Vagina (tissue), 2 donors: Measurements from ENCODE around the gene C15orf39. TPM values are rescaled to one million over a fixed set of nuclear protein-coding genes. Genes with fewer than 3 reads are reported as not detected.
"Not testable (repeated sequence)": the region's sequence is repeated elsewhere in the genome, so short reads cannot be mapped to it uniquely, and the experiment has no call there.

Experiments used
- DNase-seq, 2 donors: peaks; one replicate each; pipeline ENCODE4 v3.0.0-alpha.2; 2017; ENCODE audit errors: extremely low spot score in 2 of 2
- H3K27ac ChIP-seq: fragments of 200-600 bp; sonication (generic); one replicate; pipeline ENCODE4 v1.5.1; 2019
- H3K27me3 ChIP-seq: fragments of 200-600 bp; sonication (generic); one replicate; pipeline ENCODE4 v1.5.1; 2019
- H3K36me3 ChIP-seq, 2 donors: fragments of 200-600 bp; sonication (generic); one replicate each; pipeline ENCODE4 v1.5.1; 2017 to 2019
- H3K4me1 ChIP-seq: fragments of 200-600 bp; sonication (generic); one replicate; pipeline ENCODE4 v1.5.1; 2019
- H3K4me3 ChIP-seq, 2 donors: fragments of 200-600 bp; sonication (generic); 1 replicate in 1 of 2; 2 replicates in 1 of 2; pipeline ENCODE4 v1.5.1; 2016 to 2019
- H3K9me3 ChIP-seq: fragments of 200-600 bp; sonication (generic); one replicate; pipeline ENCODE4 v1.5.1; 2019
- CTCF ChIP-seq, 3 experiments: fragments of 450-650 bp in 2 of 3; fragments of 200-600 bp in 1 of 3; sonication (generic) in 1 of 3; IDR thresholded peaks; one replicate each; pipeline ENCODE4 v1.5.1; 2017 to 2019; ENCODE audit warnings: antibody characterized with exemption in 3 of 3, mild to moderate bottlenecking in 2 of 3, moderate library complexity in 2 of 3
- POLR2A ChIP-seq, 2 donors: fragments of 450-650 bp; IDR thresholded peaks; one replicate each; pipeline ENCODE4 v1.6.1; 2017; ENCODE audit warnings: antibody characterized with exemption in 2 of 2, mild to moderate bottlenecking in 2 of 2, moderate library complexity in 2 of 2
- POLR2AphosphoS5 ChIP-seq, 2 donors: sonication (generic); formaldehyde crosslinking; IDR thresholded peaks; one replicate each; pipeline ENCODE4 v1.9.0; 2017; ENCODE audit warnings: antibody characterized with exemption in 2 of 2, mild to moderate bottlenecking in 2 of 2, low read depth in 1 of 2; ENCODE audit not compliant: insufficient read depth in 1 of 2
- intact Hi-C: fragments of 100-400 bp; cut with DNase I; formaldehyde crosslinking; loops from one replicate; pipeline ENCODE4 v1.15.1; 2023
- total RNA-seq: library from RNA; depleted of rRNA; stranded (reverse); fragments of >200 nt; gene quantifications from one replicate; pipeline ENCODE4 v1.2.3, GENCODE V29; 2016

Gene C15orf39
- total RNA-seq, 1 donor from 2014 or later = 20.9 TPM

DNA sequence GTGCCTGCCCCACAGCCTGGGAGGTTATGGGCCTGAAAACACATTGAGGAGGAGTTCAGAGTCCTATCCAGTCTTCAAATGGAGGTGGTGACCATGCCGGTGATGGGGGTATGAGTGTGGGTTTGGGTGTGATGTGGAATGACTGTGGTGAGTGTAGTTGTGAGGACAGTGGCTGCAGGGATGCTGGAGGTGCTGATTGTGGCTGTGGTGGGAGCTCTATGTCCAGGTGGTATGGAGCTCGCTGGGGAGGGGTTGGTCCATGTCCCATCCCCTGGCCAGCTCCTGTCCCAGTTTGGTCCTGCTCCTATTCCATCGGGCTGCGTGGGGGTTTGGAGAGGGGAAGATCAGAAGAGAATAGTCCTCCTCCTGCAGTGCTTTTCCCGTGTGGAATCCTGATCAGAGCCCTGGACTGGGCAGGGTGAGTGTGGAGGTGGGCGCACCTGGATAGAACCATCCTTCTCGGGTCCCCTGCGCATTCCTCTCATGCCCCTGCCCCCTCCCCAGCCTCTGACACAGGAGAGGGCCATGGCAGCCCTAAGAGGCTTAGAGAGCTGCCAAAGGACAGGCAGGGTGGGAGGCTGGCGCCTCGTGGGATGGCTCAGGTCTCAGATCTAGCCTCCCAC is 33.5 kb downstream of the C15orf39 start:
- Histone ChIP-seq H3K9me3 (no peaks in the 10 kb centered on the region), H3K4me1 (no peaks in the 10 kb centered on the region), H3K36me3 (no peaks in the 10 kb centered on the region), H3K27me3 (no peaks in the 10 kb centered on the region), H3K4me3 (no peak overlapping the region), H3K27ac (no peak overlapping the region)
- no peak for DNase-seq
- TF ChIP-seq POLR2AphosphoS5 (IDR thresholded peaks at IDR 0.05; ENCODE audit: insufficient read depth in 1 of 2, low read depth in 1 of 2) = no peak
- no peak for TF ChIP-seq CTCF (IDR thresholded peaks at IDR 0.05)
- no peak for TF ChIP-seq POLR2A (IDR thresholded peaks at IDR 0.05)
- intact Hi-C loops = loop anchor here (10.0 kb wide), 1 partner anchor 90 kb away; no protein-coding TSS in a partner anchor

DNA sequence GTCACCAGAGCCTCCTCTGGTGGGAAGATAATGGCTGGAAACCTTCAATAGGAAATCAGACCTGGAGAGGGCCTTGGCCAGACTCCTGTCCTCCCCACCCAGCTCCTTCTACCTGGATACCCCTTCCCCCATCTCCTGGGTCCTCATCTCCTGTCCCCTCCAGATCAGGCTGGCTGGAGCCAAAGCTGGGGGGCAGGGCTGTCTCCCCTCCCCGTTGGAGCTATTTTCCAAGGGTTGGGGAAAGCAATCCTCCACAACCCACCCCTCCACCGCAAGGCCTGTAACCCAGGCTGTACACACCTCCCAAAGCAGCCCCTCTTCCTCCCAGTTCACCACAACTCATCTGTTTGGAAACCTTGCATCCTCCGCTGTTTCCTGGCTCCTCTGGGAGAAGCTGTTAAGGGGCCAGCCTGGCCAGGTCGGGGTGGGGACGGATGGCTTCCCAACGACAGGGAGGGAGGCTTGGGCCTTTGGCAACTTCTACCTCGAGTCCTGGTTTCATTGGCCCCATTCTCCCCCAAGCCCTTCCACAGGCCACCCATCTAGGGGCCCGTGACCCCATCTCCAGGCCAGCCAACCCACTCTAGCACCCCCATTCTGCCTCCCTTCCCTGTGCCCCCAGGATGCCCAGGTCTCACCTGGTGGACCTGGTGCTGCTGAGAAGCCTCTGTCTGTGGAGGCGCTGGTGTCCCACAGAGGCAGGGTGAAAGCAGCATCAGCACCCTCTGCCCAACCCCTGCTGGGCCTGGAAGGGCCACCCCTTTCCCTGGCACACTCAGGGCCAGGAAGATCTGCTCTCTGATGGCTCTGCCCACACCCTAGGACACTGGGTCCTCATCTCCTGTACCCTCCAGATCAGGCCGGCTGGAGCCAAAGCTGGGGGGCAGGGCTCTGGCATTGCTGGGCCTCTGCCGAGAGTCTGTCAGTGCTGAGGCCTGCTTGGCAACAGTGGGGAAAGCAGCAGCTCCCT is 34.4 kb downstream of the C15orf39 start:
- Histone ChIP-seq H3K27ac (no peak overlapping the region), H3K36me3 (no peaks in the 10 kb centered on the region), H3K27me3 (no peaks in the 10 kb centered on the region), H3K9me3 (no peaks in the 10 kb centered on the region), H3K4me1 (no peaks in the 10 kb centered on the region), H3K4me3 (no peak overlapping the region)
- intact Hi-C loops = loop anchor here (10.0 kb wide), 1 partner anchor 89 kb away; no protein-coding TSS in a partner anchor
- TF ChIP-seq POLR2A (IDR thresholded peaks at IDR 0.05) (no peak), CTCF (IDR thresholded peaks at IDR 0.05) (no peak), POLR2AphosphoS5 (IDR thresholded peaks at IDR 0.05; ENCODE audit: insufficient read depth in 1 of 2, low read depth in 1 of 2) (no peak)
- DNase-seq = no peak

- intact Hi-C loops = loop anchor here (10.0 kb wide), 1 partner anchor 87 kb away; no protein-coding TSS in a partner anchor
- no peaks in the 10 kb centered on the region for H3K4me1 ChIP-seq
- no peak overlapping the region for H3K27ac ChIP-seq
- H3K27me3 ChIP-seq = no peaks in the 10 kb centered on the region
- H3K36me3 ChIP-seq = no peaks in the 10 kb centered on the region
- H3K4me3 ChIP-seq = no peak overlapping the region
- H3K9me3 ChIP-seq = no peaks in the 10 kb centered on the region
- TF ChIP-seq POLR2AphosphoS5 (IDR thresholded peaks at IDR 0.05; ENCODE audit: insufficient read depth in 1 of 2, low read depth in 1 of 2) (no peak), CTCF (IDR thresholded peaks at IDR 0.05) (no peak)
- no peak for DNase-seq
Measured at GRCh38 chr15:75237316-75237982, 35.8 kb downstream of the C15orf39 start.

- TF ChIP-seq POLR2A (IDR thresholded peaks at IDR 0.05) = no peak
- no peak for TF ChIP-seq CTCF (IDR thresholded peaks at IDR 0.05)
- no peak for TF ChIP-seq POLR2AphosphoS5 (IDR thresholded peaks at IDR 0.05; ENCODE audit: insufficient read depth in 1 of 2, low read depth in 1 of 2)
- no peak for DNase-seq
- Histone ChIP-seq H3K36me3 (no peaks in the 10 kb centered on the region), H3K4me3 (no peak overlapping the region), H3K9me3 (no peaks in the 10 kb centered on the region), H3K27me3 (no peaks in the 10 kb centered on the region), H3K4me1 (no peaks in the 10 kb centered on the region), H3K27ac (no peak overlapping the region)
- intact Hi-C loops = loop anchor here (10.0 kb wide), 1 partner anchor 87 kb away; no protein-coding TSS in a partner anchor
Measured at GRCh38 chr15:75238150-75238549, 36.5 kb downstream of the C15orf39 start.

DNA sequence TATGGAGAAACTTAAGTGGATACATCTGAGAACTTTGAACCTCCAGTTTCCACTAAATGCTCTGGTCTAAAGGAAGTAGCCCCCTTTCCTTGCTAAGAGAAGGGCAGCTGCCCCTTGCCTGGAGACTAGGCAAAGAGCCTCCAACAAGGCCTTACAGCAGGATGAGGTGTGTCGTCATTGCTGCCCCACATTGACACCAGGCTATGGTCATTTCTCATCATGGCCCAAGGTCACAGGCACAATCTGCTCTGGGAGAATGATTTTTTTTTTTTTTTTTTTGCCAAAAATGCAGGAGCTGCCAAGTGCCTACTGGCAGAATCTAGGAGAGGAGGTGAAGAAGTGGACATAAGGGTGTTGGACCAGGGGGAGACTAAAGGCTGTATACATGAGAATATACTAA is 44.1 kb downstream of the C15orf39 start:
- DNase-seq = not testable (repeated sequence)

DNA sequence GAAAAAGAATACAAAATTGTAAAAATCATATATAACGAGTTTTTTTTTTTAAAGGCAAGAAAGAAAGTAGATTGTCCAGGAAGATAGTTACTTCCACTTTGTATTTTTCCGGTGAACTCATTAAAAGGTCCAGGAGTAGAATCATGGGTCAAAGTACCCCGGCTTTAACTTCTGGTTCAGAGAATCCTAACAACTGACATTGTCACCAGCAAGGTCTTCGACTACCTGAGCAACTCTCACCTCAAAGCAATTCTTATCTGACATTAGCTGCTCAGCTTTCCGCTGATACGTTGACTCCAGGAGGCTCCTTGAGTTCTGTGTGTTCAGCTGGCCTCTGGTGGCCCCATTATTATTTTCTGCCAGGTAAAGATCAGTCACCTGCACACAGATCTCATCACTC is 47.3 kb downstream of the C15orf39 start:
- H3K4me3 ChIP-seq, H3K9me3 ChIP-seq, DNase-seq, H3K27ac ChIP-seq, H3K36me3 ChIP-seq, H3K4me1 ChIP-seq, H3K27me3 ChIP-seq, intact Hi-C loops: not testable (repeated sequence)

More for the DNA sequence above, 44.1 kb downstream of the C15orf39 start:
- H3K4me3 ChIP-seq, intact Hi-C loops, H3K36me3 ChIP-seq, H3K27me3 ChIP-seq, H3K4me1 ChIP-seq, H3K9me3 ChIP-seq, H3K27ac ChIP-seq: not testable (repeated sequence)
